GM12873 (cell line): ENCODE measurements around the gene SPRR3.

Source experiments
- CTCF ChIP-seq: IDR thresholded peaks from 2 replicates; pipeline ENCODE4 v1.5.1; 2012; ENCODE audit warnings: low read depth, mild to moderate bottlenecking, moderate library complexity, low read length, control low read depth; ENCODE audit not compliant: insufficient read depth; ENCODE audit errors: missing control alignments

The SPRR3 gene

GRCh38 chr1:152983234-152983633 lies 18.3 kb upstream of the SPRR3 start:
- TF ChIP-seq CTCF = no peak

GRCh38 chr1:152983743-152984142 lies 17.8 kb upstream of the SPRR3 start, which contains the start of gene SPRR1A:
Gene SPRR1A (plus strand): TSS chr1:152984081. CDS start chr1:152985231, 1,150 bp downstream.
- TF ChIP-seq CTCF = no peak

GRCh38 chr1:152986578-152986977 lies 15.0 kb upstream of the SPRR3 start:
- no peak for TF ChIP-seq CTCF

- no peak for TF ChIP-seq CTCF
Observed at GRCh38 chr1:152993186-152993585, 8.4 kb upstream of the SPRR3 start.

- TF ChIP-seq CTCF = no peak
Observed at GRCh38 chr1:152995842-152996241, 5.7 kb upstream of the SPRR3 start.

GRCh38 chr1:152996633-152997400 lies 4.7 kb upstream of the SPRR3 start:
- no peak for TF ChIP-seq CTCF

- no peak for TF ChIP-seq CTCF
Observed at GRCh38 chr1:152997901-152998300, 3.6 kb upstream of the SPRR3 start.

- TF ChIP-seq CTCF = no peak
Observed at GRCh38 chr1:152998476-152998875, 3.1 kb upstream of the SPRR3 start.
